Panc1 (cell line): Measurements from ENCODE around the gene PIP5K1A. TPM values are rescaled to one million over a fixed set of nuclear protein-coding genes. Genes with fewer than 3 reads are reported as not detected.

Experiments used
- ATAC-seq: fragments of 200-7000 bp; cut with Tn5 transposase; 2 replicates; pipeline ENCODE4 v1.9.1; 2020; ENCODE audit warnings: mild to moderate bottlenecking, moderate library complexity
- BruUV-seq: library from RNA; stranded (reverse); fragments of 400-500 nt; replicated peaks from 2 replicates; lab custom pipeline; 2021; lab: Mats Ljungman, UMichigan
- CTCF ChIA-PET: fragments of 300-600 bp; sonication (Branson Sonifier 250); formaldehyde crosslinking; loops from one replicate; lab custom pipeline; 2022; ENCODE audit warnings: antibody characterized with exemption; lab: Charles Lee
- POLR2A ChIA-PET: fragments of 300-600 bp; sonication (Branson Sonifier 250); formaldehyde crosslinking; loops from one replicate; lab custom pipeline; 2022; ENCODE audit warnings: antibody characterized with exemption; lab: Charles Lee
- DNase-seq: peaks from one replicate; pipeline ENCODE4 v3.0.0-alpha.2; 2010; ENCODE audit warnings: low read depth, low spot score
- H3K27ac ChIP-seq: 2 replicates; pipeline ENCODE4 v1.5.1; 2011; ENCODE audit warnings: mild to moderate bottlenecking, low read length, inconsistent platforms
- H3K27me3 ChIP-seq: fragments of 200-500 bp; sonication (Bioruptor generic); 2 replicates; pipeline ENCODE4 v1.6.0; 2014; ENCODE audit warnings: low read length, inconsistent platforms; ENCODE audit not compliant: control insufficient read depth, insufficient read depth
- H3K36me3 ChIP-seq: fragments of 200-500 bp; sonication (Bioruptor generic); 2 replicates; pipeline ENCODE4 v1.5.1; 2014; ENCODE audit warnings: inconsistent platforms, mild to moderate bottlenecking, low read length, moderate library complexity; ENCODE audit not compliant: control insufficient read depth, insufficient read depth
- H3K4me1 ChIP-seq: 2 replicates; pipeline ENCODE4 v1.5.1; 2011; ENCODE audit warnings: inconsistent platforms, mild to moderate bottlenecking, low read length, moderate library complexity; ENCODE audit not compliant: control insufficient read depth, insufficient read depth
- H3K4me3 ChIP-seq, 2 experiments: 2 replicates each; pipeline ENCODE4 v1.5.1; 2011 to 2012; ENCODE audit warnings: low read depth in 2 of 2, low read length in 2 of 2, mild to moderate bottlenecking in 2 of 2, inconsistent platforms in 1 of 2, moderate library complexity in 1 of 2
- H3K9me3 ChIP-seq: fragments of 200-500 bp; sonication (Bioruptor generic); 2 replicates; pipeline ENCODE4 v1.5.1; 2014; ENCODE audit warnings: low read depth, mild to moderate bottlenecking, inconsistent platforms, low read length, moderate library complexity; ENCODE audit not compliant: control insufficient read depth, insufficient read depth
- POLR2AphosphoS5 ChIP-seq: IDR thresholded peaks from 2 replicates; pipeline ENCODE4 v1.6.1; 2012; ENCODE audit warnings: mild to moderate bottlenecking, low read depth, low read length, moderate library complexity
- SIN3A ChIP-seq: IDR thresholded peaks from 2 replicates; pipeline ENCODE4 v1.6.1; 2012; ENCODE audit warnings: low read depth, mild to moderate bottlenecking, low read length, moderate library complexity, borderline replicate concordance; ENCODE audit not compliant: insufficient read depth
- TCF7L2 ChIP-seq: IDR thresholded peaks from 2 replicates; pipeline ENCODE4 v1.6.1; 2011; ENCODE audit warnings: mild to moderate bottlenecking, low read depth, low read length, inconsistent platforms
- in situ Hi-C: cut with HindIII; loops from 2 replicates; pipeline ENCODE4 v1.10.0; 2016; ENCODE audit warnings: low sequenced_read_pairs, low pct_unique_long_range_greater_than_20kb
- intact Hi-C: fragments of 100-400 bp; cut with micrococcal nuclease; formaldehyde crosslinking; loops from one replicate; pipeline ENCODE4 v1.10.0; 2022; ENCODE audit not compliant: unreplicated experiment
- total RNA-seq: library from RNA; stranded (reverse); gene quantifications from one replicate; pipeline ENCODE4 v1.2.1, GENCODE V29; 2021; ENCODE audit not compliant: unreplicated experiment
- TF ChIP-seq, protein P1 (sequence below), 2 experiments: IDR thresholded peaks; 2 replicates each; pipeline ENCODE4 v1.6.1; 2011 to 2012; ENCODE audit warnings: low read depth in 2 of 2, control low read depth in 1 of 2, low read length in 1 of 2, mild to moderate bottlenecking in 1 of 2, moderate library complexity in 1 of 2; ENCODE audit not compliant: insufficient read depth in 1 of 2
- TF ChIP-seq, protein P2 (sequence below): fragments of 450-650 bp; IDR thresholded peaks from 2 replicates; pipeline ENCODE4 v1.5.1; 2017; ENCODE audit warnings: mild to moderate bottlenecking

PIP5K1A gene
- total RNA-seq, 1 experiment from 2014 or later, result 78.9 TPM

DNA sequence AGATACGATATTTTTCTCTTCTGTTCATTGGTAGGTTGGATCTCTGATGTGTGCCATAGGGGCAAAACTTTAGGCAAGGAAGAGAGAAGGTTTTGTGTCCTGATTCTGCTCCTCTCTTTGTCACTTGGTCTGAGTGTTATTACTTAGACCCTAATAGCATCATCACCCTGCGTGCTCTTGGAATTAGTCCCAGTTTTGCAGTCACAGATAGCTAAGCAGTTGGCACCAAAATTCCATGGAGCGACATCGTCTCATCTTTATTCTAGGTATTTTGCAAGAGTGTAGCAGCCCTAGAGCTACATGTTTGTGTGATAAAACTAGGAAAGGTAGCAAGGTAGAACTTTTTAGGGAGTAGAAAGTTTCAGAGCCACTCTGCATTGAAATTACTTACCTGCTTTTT lies 23.8 kb downstream of the PIP5K1A start:
- no peaks in the 10 kb centered on the region; the same call in 1 of the 2 replicates for H3K36me3 ChIP-seq
- DNase-seq (no peak), ATAC-seq (no peak)
- no peak overlapping the region for H3K27ac ChIP-seq
- BruUV-seq, result no TSS peak
- H3K4me1 ChIP-seq, result no peaks in the 10 kb centered on the region
- ChIA-PET CTCF (interaction anchor here (0.7 kb wide), 1 partner anchor 14 kb away, joined by 4 read pairs; no protein-coding TSS in a partner anchor), POLR2A (interaction anchor here (0.6 kb wide), 1 partner anchor 10 kb away, joined by 3 read pairs; no protein-coding TSS in a partner anchor)
- TF ChIP-seq, protein P1, sequence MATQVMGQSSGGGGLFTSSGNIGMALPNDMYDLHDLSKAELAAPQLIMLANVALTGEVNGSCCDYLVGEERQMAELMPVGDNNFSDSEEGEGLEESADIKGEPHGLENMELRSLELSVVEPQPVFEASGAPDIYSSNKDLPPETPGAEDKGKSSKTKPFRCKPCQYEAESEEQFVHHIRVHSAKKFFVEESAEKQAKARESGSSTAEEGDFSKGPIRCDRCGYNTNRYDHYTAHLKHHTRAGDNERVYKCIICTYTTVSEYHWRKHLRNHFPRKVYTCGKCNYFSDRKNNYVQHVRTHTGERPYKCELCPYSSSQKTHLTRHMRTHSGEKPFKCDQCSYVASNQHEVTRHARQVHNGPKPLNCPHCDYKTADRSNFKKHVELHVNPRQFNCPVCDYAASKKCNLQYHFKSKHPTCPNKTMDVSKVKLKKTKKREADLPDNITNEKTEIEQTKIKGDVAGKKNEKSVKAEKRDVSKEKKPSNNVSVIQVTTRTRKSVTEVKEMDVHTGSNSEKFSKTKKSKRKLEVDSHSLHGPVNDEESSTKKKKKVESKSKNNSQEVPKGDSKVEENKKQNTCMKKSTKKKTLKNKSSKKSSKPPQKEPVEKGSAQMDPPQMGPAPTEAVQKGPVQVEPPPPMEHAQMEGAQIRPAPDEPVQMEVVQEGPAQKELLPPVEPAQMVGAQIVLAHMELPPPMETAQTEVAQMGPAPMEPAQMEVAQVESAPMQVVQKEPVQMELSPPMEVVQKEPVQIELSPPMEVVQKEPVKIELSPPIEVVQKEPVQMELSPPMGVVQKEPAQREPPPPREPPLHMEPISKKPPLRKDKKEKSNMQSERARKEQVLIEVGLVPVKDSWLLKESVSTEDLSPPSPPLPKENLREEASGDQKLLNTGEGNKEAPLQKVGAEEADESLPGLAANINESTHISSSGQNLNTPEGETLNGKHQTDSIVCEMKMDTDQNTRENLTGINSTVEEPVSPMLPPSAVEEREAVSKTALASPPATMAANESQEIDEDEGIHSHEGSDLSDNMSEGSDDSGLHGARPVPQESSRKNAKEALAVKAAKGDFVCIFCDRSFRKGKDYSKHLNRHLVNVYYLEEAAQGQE (IDR thresholded peaks at IDR 0.05; ENCODE audit: insufficient read depth in 1 of 2, low read depth in 2 of 2, low read length in 1 of 2), result no peak
- TF ChIP-seq TCF7L2, result no peak
- TF ChIP-seq POLR2AphosphoS5, result no peak
- TF ChIP-seq SIN3A, result no peak
- TF ChIP-seq, protein P2, sequence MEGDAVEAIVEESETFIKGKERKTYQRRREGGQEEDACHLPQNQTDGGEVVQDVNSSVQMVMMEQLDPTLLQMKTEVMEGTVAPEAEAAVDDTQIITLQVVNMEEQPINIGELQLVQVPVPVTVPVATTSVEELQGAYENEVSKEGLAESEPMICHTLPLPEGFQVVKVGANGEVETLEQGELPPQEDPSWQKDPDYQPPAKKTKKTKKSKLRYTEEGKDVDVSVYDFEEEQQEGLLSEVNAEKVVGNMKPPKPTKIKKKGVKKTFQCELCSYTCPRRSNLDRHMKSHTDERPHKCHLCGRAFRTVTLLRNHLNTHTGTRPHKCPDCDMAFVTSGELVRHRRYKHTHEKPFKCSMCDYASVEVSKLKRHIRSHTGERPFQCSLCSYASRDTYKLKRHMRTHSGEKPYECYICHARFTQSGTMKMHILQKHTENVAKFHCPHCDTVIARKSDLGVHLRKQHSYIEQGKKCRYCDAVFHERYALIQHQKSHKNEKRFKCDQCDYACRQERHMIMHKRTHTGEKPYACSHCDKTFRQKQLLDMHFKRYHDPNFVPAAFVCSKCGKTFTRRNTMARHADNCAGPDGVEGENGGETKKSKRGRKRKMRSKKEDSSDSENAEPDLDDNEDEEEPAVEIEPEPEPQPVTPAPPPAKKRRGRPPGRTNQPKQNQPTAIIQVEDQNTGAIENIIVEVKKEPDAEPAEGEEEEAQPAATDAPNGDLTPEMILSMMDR, result no peak
- in situ Hi-C loops, result no loop called here
- no peaks in the 10 kb centered on the region for H3K9me3 ChIP-seq
- no peaks in the 10 kb centered on the region for H3K27me3 ChIP-seq
- intact Hi-C loops, result no loop called here
- no peak overlapping the region for H3K4me3 ChIP-seq

DNA sequence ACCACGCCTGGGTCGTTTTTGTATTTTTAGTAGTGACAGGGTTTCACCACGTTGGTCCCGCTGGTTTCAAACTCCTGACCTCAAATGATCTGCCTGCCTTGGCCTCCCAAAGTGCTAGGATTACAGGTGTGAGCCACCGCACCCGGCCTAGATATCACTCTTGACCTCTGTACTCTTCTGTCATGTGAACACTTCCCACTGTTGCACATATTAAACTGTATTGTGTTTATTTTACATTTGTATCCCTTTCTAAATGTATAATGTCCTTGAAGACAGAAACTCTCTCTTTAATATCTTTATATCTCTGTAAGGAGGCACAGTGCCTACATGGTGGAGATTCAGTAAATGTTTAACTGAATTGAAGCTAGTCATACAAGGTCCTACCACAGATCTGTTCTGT lies 36.9 kb downstream of the PIP5K1A start:
- Histone ChIP-seq H3K27ac (no peak overlapping the region), H3K27me3 (no peaks in the 10 kb centered on the region), H3K9me3 (no peaks in the 10 kb centered on the region), H3K36me3 (peaks cover 39% of the 10 kb centered on the region), H3K4me3 (no peak overlapping the region), H3K4me1 (no peaks in the 10 kb centered on the region)
- ATAC-seq (no peak), DNase-seq (no peak)
- ChIA-PET CTCF (no interaction called here), POLR2A (no interaction called here)
- intact Hi-C loops (no loop called here), in situ Hi-C loops (no loop called here)
- TF ChIP-seq POLR2AphosphoS5 (no peak), SIN3A (no peak), TCF7L2 (no peak)
- TF ChIP-seq, protein P2, result no peak
- TF ChIP-seq, protein P1 (IDR thresholded peaks at IDR 0.05; ENCODE audit: insufficient read depth in 1 of 2, low read depth in 2 of 2, low read length in 1 of 2), result no peak
- BruUV-seq, result no TSS peak
